AG10803 (cell line): ENCODE results near the gene SNX25.
A peak's percentile ranks its signal among the peaks of the same experiment; 100 is the strongest.
"Not testable (repeated sequence)": the region's sequence is repeated elsewhere in the genome, so short reads cannot be mapped to it uniquely, and the experiment has no call there.

Experiments
- DNase-seq: peaks from one replicate; pipeline ENCODE4 v3.0.0; 2010; ENCODE audit warnings: low read depth
- H3K4me3 ChIP-seq: 2 replicates; pipeline ENCODE4 v1.5.1; 2011; ENCODE audit warnings: mild to moderate bottlenecking, low read length, control low read depth
- CTCF ChIP-seq: conservative IDR thresholded peaks from 2 replicates; pipeline ENCODE4 v1.5.1; 2011; ENCODE audit warnings: mild to moderate bottlenecking, low read length, control low read depth, inconsistent platforms

The SNX25 gene

GRCh38 chr4:185358514-185358913 is 149.1 kb downstream of the SNX25 start:
- no peak overlapping the region for H3K4me3 ChIP-seq
- TF ChIP-seq CTCF: no peak
- DNase-seq: no peak

GRCh38 chr4:185358959-185359358 is 149.6 kb downstream of the SNX25 start:
- TF ChIP-seq CTCF: no peak
- H3K4me3 ChIP-seq: no peak overlapping the region
- DNase-seq: no peak

- no peak for TF ChIP-seq CTCF
- H3K4me3 ChIP-seq: no peak overlapping the region
- no peak for DNase-seq
Measured at GRCh38 chr4:185359767-185360446, 150.5 kb downstream of the SNX25 start.

GRCh38 chr4:185361872-185362271 is 152.5 kb downstream of the SNX25 start:
- no peak for DNase-seq
- H3K4me3 ChIP-seq: no peak overlapping the region

DNA sequence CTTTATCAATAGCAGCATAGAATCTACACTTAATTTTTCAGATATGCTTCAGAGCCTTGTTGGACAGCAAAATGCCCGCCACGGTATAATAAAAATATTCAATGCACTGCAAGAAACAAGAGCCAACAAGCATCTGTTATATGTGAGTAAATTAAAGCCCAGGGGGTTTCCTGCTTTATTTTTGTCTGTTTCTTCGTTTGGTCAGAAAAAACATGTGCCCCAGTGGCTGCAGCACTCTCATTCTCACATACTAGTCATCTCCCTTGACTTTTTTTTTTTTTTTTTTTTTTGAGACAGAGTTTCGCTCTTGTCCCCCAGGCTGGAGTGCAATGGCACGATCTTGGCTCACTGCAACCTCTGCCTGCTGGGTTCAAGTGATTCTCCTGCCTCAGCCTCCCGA is 153.2 kb downstream of the SNX25 start:
- H3K4me3 ChIP-seq, DNase-seq: not testable (repeated sequence)

More at GRCh38 chr4:185361872-185362271, 152.5 kb downstream of the SNX25 start:
- TF ChIP-seq CTCF: no peak

- no peak overlapping the region for H3K4me3 ChIP-seq
Measured at GRCh38 chr4:185363251-185363650, 153.9 kb downstream of the SNX25 start.

DNA sequence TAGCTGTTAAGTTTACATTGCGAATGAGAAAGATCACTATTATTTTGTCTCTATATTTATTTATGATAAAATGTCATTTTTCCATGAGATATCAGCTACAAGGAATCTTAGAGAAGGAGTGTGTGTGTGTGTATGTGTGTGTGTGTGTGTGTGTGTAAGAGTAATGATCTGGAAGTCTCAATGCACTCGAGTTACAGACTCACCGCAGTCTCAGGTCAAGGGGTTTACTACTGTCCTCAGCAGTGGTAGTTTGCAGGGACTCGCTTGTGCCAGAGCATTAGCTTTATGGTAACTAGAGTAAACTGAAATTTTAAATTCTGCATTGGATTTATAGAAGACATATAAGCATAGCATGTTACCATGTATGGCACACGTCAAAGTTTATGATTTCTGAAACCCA is 155.5 kb downstream of the SNX25 start:
- no peak for TF ChIP-seq CTCF

More at GRCh38 chr4:185363251-185363650, 153.9 kb downstream of the SNX25 start:
- DNase-seq: no peak
- no peak for TF ChIP-seq CTCF

GRCh38 chr4:185369731-185370130 is 160.3 kb downstream of the SNX25 start:
- peak; percentile 19 for DNase-seq

More for the DNA sequence above, 155.5 kb downstream of the SNX25 start:
- H3K4me3 ChIP-seq: no peak overlapping the region
- DNase-seq: no peak

More at GRCh38 chr4:185369731-185370130, 160.3 kb downstream of the SNX25 start:
- H3K4me3 ChIP-seq: no peak overlapping the region
- no peak for TF ChIP-seq CTCF
